Heart right ventricle (tissue), 16 donors: ENCODE data around the gene RAMP1. TPM values are rescaled to one million over a fixed set of nuclear protein-coding genes. Genes with fewer than 3 reads are reported as not detected.

Experiments used
- ATAC-seq, 8 donors: fragments of 200-7000 bp; cut with Tn5 transposase; one replicate each; pipeline ENCODE4 v1.9.1; 2020; ENCODE audit warnings: mild to moderate bottlenecking in 8 of 8, moderate library complexity in 8 of 8, moderate number of reproducible peaks in 1 of 8
- DNase-seq, 2 donors: peaks; one replicate each; pipeline ENCODE4 v3.0.0-alpha.2; 2020
- H3K27ac ChIP-seq, 10 donors: fragments of 200-600 bp; sonication (generic) in 2 of 10; one replicate each; pipeline versions ENCODE4 v1.5.0 to v1.8.0; 2020 to 2022; ENCODE audit warnings: mild to moderate bottlenecking in 3 of 10
- H3K27me3 ChIP-seq, 7 donors: fragments of 200-600 bp; one replicate each; pipeline ENCODE4 v1.8.0; 2021 to 2022; ENCODE audit warnings: mild to moderate bottlenecking in 2 of 7
- H3K36me3 ChIP-seq, 9 donors: fragments of 200-600 bp; sonication (generic) in 1 of 9; one replicate each; pipeline versions ENCODE4 v1.5.0 to v1.8.0; 2020 to 2022; ENCODE audit warnings: mild to moderate bottlenecking in 2 of 9
- H3K4me1 ChIP-seq, 9 donors: fragments of 200-600 bp; sonication (generic) in 1 of 9; one replicate each; pipeline versions ENCODE4 v1.5.0 to v1.8.0; 2020 to 2022; ENCODE audit warnings: mild to moderate bottlenecking in 4 of 9
- H3K4me3 ChIP-seq, 10 donors: fragments of 200-600 bp; sonication (generic) in 2 of 10; one replicate each; pipeline versions ENCODE4 v1.5.0 to v1.8.0; 2020 to 2022; ENCODE audit warnings: mild to moderate bottlenecking in 7 of 10, moderate library complexity in 2 of 10
- H3K9me3 ChIP-seq, 11 donors: fragments of 200-600 bp in 10 of 11; sonication (generic) in 2 of 11; one replicate each; pipeline versions ENCODE4 v1.5.0 to v1.8.0; 2013 to 2022; ENCODE audit warnings: mild to moderate bottlenecking in 2 of 11, control low read depth in 1 of 11, moderate library complexity in 1 of 11
- whole genome bisulfite sequencing, 2 donors: extraction: QIAGEN DNeasy Blood & Tissue Kit; methylation state at CpG; one replicate each; pipeline ENCODE4 v1.1.7; 2013; ENCODE audit warnings: inconsistent platforms in 1 of 2; 5-methylcytosine and 5-hydroxymethylcytosine counted together
- intact Hi-C, 10 donors: fragments of 100-400 bp; cut with DNase I; formaldehyde crosslinking; loops; one replicate each; pipeline versions ENCODE4 v1.11.1 to v1.14.2; 2022
- polyA plus RNA-seq, 2 donors: library from polyadenylated mRNA; stranded (reverse); fragments of 200-250 nt; gene quantifications; one replicate each; pipeline ENCODE4 v1.2.3, GENCODE V29; 2013
- total RNA-seq, 10 donors: library from RNA; stranded (reverse); fragmentation: NEBNext Ultra II Directional in 3 of 10; extraction: Animal tissue kit (Norgen Biotek cat#: 25700) in 3 of 10; gene quantifications; one replicate each; pipeline versions ENCODE4 v1.2.1 to v1.2.4, GENCODE V29; 2021 to 2023
- TF ChIP-seq, protein P1 (sequence below), 9 donors: fragments of 200-600 bp; sonication (generic) in 2 of 9; IDR thresholded peaks; one replicate each; pipeline versions ENCODE4 v1.5.0 to v1.8.0; 2021 to 2022; ENCODE audit warnings: antibody characterized with exemption in 9 of 9, mild to moderate bottlenecking in 5 of 9, moderate library complexity in 1 of 9
- donor health status: Arrhythmogenic right ventricular cardiomyopathy.
- donor health status: ischemic (EF 13 %, LVEDD 7.1; RV severe dilation, severe dysfunction).
- donor health status: healthy with polysubstance abuse.
- donor health status: DM: no; HTN: yes; CAD: no.
- donor health status: DM: no; HTN: no; CAD: no.
- donor health status: ischemic (EF 25% LVEDD 6.9; RV normal size, moderate dysfunction).
- donor health status: ischemic (EF 25% LVEDD 5.7; RV mildly dilated, moderate dysfunction).
- donor health status: healthy.
- donor health status: DM: yes; HTN: yes; CAD: no.
- donor health status: Ischemic cardiomyopathy.
- donor health status: ischemic (EF 35%, LVEDD 5.7; RV mildly dilated, moderate dysfunction).
- donor health status: nonischemic (EF 11% LVEDD 7.7; RV severe dilation, severe dysfunction).
- donor health status: DM: yes; HTN: yes; CAD: no.
- donor health status: PGD.
- donor health status: ischemic (EF 29% LVEDD 5.4; RV normal size, mild dysfunction).
- donor health status: nonischemic (EF 23%, LVEDD 6.1; RV moderate dilation, normal function).

Gene RAMP1
- total and polyA plus RNA-seq, 12 donors, result 52.7 to 1,549 (median 178) TPM

DNA sequence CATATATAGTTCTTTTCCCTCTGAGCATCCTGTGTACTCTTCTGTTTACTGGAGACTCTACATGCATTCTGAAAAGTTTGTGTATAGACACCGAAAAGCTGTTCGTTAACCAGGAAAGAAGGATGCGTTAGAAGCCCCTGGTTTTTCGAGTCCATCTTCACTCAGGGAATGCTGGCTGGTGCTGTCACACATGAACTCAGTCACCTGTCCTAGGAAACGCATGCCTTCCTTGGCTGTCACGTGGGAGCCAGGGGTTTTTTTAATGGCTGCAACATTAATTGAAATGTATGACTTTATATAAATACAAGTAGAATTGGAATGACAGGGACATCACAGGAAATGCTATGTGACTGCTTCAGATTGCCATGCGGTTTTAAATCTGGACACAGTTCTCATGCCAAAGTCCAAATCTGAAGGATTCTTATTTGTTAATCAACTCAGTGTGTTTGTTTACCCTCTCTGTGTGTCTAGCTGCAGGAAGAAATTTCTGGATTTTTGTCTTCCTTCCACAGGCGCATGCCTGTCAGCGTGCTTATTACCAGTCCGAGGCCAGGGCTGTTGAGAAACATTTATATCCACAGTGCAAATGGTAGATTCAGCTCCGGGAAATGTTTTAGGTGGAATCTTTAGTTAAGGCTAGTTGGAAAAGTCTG lies 2.6 kb downstream of the RAMP1 start:
- Histone ChIP-seq H3K27me3 (peaks cover 0 to 52% (median 31%) of the 10 kb centered on the region in 7 donors), H3K9me3 (no peaks in the 10 kb centered on the region), H3K27ac (peak overlapping the region in 8 of 10 donors; percentile 39 to 94 (median 89)), H3K4me3 (peak overlapping the region in 4 of 10 donors; percentile 51 to 66 (median 62)), H3K36me3 (no peaks in the 10 kb centered on the region), H3K4me1 (peaks cover 0 to 63% (median 19%) of the 10 kb centered on the region in 9 donors)
- TF ChIP-seq, protein P1, sequence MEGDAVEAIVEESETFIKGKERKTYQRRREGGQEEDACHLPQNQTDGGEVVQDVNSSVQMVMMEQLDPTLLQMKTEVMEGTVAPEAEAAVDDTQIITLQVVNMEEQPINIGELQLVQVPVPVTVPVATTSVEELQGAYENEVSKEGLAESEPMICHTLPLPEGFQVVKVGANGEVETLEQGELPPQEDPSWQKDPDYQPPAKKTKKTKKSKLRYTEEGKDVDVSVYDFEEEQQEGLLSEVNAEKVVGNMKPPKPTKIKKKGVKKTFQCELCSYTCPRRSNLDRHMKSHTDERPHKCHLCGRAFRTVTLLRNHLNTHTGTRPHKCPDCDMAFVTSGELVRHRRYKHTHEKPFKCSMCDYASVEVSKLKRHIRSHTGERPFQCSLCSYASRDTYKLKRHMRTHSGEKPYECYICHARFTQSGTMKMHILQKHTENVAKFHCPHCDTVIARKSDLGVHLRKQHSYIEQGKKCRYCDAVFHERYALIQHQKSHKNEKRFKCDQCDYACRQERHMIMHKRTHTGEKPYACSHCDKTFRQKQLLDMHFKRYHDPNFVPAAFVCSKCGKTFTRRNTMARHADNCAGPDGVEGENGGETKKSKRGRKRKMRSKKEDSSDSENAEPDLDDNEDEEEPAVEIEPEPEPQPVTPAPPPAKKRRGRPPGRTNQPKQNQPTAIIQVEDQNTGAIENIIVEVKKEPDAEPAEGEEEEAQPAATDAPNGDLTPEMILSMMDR (IDR thresholded peaks at IDR 0.05), result no peak
- ATAC-seq, result no peak
- WGBS, 2 donors, result 66 to 73% methylated on average over 11 of the region's 11 CpGs
- no peak for DNase-seq
- intact Hi-C loops, result loop anchor here in 7 of 10 donors (2.0 to 10.0 kb wide), 5 partner anchors 25 to 393 kb away; partner anchors contain the start of gene UBE2F (in 1 of the 7)

DNA sequence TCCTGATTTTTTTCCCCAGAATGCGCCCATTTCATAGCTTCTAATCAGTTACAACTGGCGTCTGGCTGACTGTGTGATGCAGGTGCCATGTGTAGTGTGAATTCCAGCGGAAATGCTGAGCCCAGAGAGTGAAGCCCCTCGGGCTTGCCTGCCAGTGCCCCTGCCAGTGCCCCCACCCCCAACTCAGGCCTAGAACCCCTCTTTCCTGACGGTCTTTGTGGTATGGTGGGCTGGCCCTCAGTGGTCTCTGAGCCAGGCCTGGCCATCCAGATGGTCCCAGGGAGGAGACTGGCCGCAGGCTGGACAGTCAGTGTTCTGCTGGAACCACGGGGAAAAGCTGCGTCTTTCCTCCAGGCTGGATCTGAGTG lies 3.1 kb downstream of the RAMP1 start:
- peaks cover 0 to 63% (median 19%) of the 10 kb centered on the region in 9 donors for H3K4me1 ChIP-seq
- H3K27ac ChIP-seq, result peak overlapping the region; percentile 20 to 94 (median 86)
- DNase-seq (no peak), ATAC-seq (no peak)
- no peaks in the 10 kb centered on the region for H3K36me3 ChIP-seq
- H3K27me3 ChIP-seq, result peaks cover 0 to 52% (median 31%) of the 10 kb centered on the region in 7 donors
- intact Hi-C loops, result loop anchor here in 6 of 10 donors (5.0 to 10.0 kb wide), 4 partner anchors 35 to 392 kb away; partner anchors contain the start of gene UBE2F (in 1 of the 6)
- TF ChIP-seq, protein P1 (IDR thresholded peaks at IDR 0.05), result no peak
- H3K4me3 ChIP-seq, result no peak overlapping the region
- H3K9me3 ChIP-seq, result no peaks in the 10 kb centered on the region
- 81 to 88% methylated on average over 8 of the region's 8 CpGs for WGBS, 2 donors

DNA sequence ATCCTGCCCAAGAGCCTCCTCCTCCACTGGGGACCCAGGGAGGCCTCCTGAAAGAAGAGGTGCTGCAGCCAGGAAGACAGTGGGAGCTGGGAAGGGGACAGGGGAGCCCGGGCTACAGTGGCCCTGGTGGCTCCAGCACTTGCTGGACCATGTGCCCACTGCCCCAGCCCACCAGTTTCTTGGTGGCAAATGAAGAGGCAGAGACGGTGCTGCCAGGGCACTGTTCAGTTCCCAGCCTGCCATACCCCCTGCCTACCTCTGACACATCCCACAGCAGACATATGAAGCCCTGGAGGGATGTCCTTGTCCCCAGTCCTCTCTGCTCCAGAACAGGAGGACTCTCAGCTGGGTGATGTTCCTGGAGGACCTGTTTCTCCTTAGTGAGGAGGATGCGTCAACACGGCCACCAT lies 3.7 kb downstream of the RAMP1 start:
- DNase-seq (no peak), ATAC-seq (peak in 1 of 8 donors; percentile 2)
- H3K36me3 ChIP-seq, result no peaks in the 10 kb centered on the region
- H3K9me3 ChIP-seq, result no peaks in the 10 kb centered on the region
- TF ChIP-seq, protein P1 (IDR thresholded peaks at IDR 0.05), result no peak
- peaks cover 0 to 63% (median 20%) of the 10 kb centered on the region in 9 donors for H3K4me1 ChIP-seq
- H3K27me3 ChIP-seq, result peaks cover 0 to 52% (median 31%) of the 10 kb centered on the region in 7 donors
- peak overlapping the region; percentile 20 to 94 (median 86) for H3K27ac ChIP-seq
- WGBS, 2 donors, result 79 to 83% methylated on average over 4 of the region's 4 CpGs
- intact Hi-C loops, result loop anchor here in 6 of 10 donors (5.0 to 10.0 kb wide), 4 partner anchors 34 to 392 kb away; partner anchors contain the start of gene UBE2F (in 1 of the 6)
- no peak overlapping the region for H3K4me3 ChIP-seq

DNA sequence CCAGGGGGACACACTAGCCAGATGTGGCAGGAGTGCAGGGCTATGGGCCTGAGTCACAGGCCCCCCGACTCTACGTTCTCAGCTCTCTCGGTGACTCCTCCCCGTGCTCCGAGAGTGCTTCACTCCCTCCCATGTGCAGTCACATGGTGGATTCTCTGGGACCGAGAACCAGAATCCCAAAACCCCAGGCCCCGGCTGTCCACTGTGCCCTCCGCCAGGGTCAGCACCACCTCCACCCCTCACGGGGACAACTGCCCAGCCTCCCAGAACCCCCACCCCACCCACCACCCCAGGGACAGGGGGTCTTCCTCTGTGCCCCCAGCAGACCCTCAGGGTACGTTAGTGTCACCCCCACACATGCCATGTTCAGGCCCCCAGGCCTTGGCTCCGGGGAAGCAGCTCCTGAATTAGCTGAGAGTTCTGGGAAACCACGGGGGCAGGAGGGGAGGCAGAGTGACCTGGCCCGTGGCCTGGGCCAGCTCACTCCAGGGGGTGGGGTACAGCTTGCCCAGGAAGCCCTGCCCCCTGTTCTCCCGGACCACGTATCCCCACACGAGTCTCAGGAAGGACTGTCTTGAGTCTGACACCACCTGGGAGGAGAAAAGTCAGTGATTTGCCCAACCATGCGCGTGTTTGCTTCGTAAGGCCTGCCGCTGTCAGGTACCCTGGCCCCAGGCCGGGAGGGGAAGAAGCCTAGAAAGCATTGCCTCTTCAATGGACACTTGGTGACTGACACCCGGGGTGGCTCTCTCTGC lies 4.4 kb downstream of the RAMP1 start:
- Histone ChIP-seq H3K36me3 (no peaks in the 10 kb centered on the region), H3K27ac (peak overlapping the region; percentile 46 to 94 (median 86)), H3K27me3 (peaks cover 0 to 47% (median 31%) of the 10 kb centered on the region in 7 donors), H3K9me3 (no peaks in the 10 kb centered on the region), H3K4me1 (peaks cover 0 to 58% (median 19%) of the 10 kb centered on the region in 9 donors), H3K4me3 (no peak overlapping the region)
- intact Hi-C loops, result loop anchor here in 6 of 10 donors (5.0 to 10.0 kb wide), 4 partner anchors 33 to 391 kb away; partner anchors contain the start of gene UBE2F (in 1 of the 6)
- TF ChIP-seq, protein P1 (IDR thresholded peaks at IDR 0.05), result no peak
- ATAC-seq (peak in 7 of 8 donors; percentile 32 to 72 (median 49)), DNase-seq (no peak)
- 46 to 52% methylated on average over 21 to 22 of the region's 22 CpGs for WGBS, 2 donors
